Karpas-422 (cell line): ENCODE results near the gene CNIH3. TPM values are rescaled to one million over a fixed set of nuclear protein-coding genes. Genes with fewer than 3 reads are reported as not detected.
"Not testable (repeated sequence)": the region's sequence is repeated elsewhere in the genome, so short reads cannot be mapped to it uniquely, and the experiment has no call there.

Experiments
- DNase-seq: peaks from one replicate; pipeline ENCODE4 v3.0.0-alpha.2; 2015
- H2AFZ ChIP-seq: fragments of 200-600 bp; sonication (generic); 2 replicates; pipeline ENCODE4 v1.6.1; 2014; ENCODE audit warnings: antibody characterized with exemption, low read length, mixed read lengths
- H3K27ac ChIP-seq: fragments of 200-600 bp; sonication (generic); 2 replicates; pipeline ENCODE4 v1.5.1; 2014; ENCODE audit warnings: mild to moderate bottlenecking, low read length, moderate library complexity
- H3K27me3 ChIP-seq: fragments of 200-600 bp; sonication (generic); 2 replicates; pipeline ENCODE4 v1.6.1; 2014; ENCODE audit warnings: low read length, mixed read lengths
- H3K36me3 ChIP-seq: fragments of 200-600 bp; sonication (generic); 2 replicates; pipeline ENCODE4 v1.6.1; 2014; ENCODE audit warnings: low read length, mixed read lengths; ENCODE audit not compliant: insufficient read depth
- H3K4me1 ChIP-seq: fragments of 200-600 bp; sonication (generic); 2 replicates; pipeline ENCODE4 v1.6.1; 2014; ENCODE audit warnings: mild to moderate bottlenecking, low read length, mixed read lengths
- H3K4me2 ChIP-seq: fragments of 200-600 bp; sonication (generic); 2 replicates; pipeline ENCODE4 v1.6.1; 2014; ENCODE audit warnings: low read length, low read depth, mild to moderate bottlenecking; ENCODE audit not compliant: poor library complexity, severe bottlenecking
- H3K4me3 ChIP-seq: fragments of 200-600 bp; sonication (generic); 2 replicates; pipeline ENCODE4 v1.5.1; 2014; ENCODE audit warnings: mild to moderate bottlenecking, antibody characterized with exemption, low read length, mixed read lengths
- H3K79me2 ChIP-seq: fragments of 200-600 bp; sonication (generic); 2 replicates; pipeline ENCODE4 v1.6.1; 2014; ENCODE audit warnings: mild to moderate bottlenecking, low read length, mixed read lengths
- H3K9ac ChIP-seq: fragments of 200-600 bp; sonication (generic); 2 replicates; pipeline ENCODE4 v1.6.0; 2014; ENCODE audit warnings: low read length
- H3K9me2 ChIP-seq: fragments of 200-600 bp; sonication (generic), shearing (Covaris generic); replicated peaks from 2 replicates; pipeline ENCODE4 v1.6.0; 2014; ENCODE audit warnings: mild to moderate bottlenecking, low read length, moderate library complexity; ENCODE audit not compliant: insufficient read depth
- H3K9me3 ChIP-seq: fragments of 300-700, 200-600 bp; sonication (generic); 2 replicates; pipeline ENCODE4 v1.6.1; 2014; ENCODE audit warnings: low read length, mixed read lengths
- H4K20me1 ChIP-seq: fragments of 200-600 bp; sonication (generic); 2 replicates; pipeline ENCODE4 v1.6.1; 2014; ENCODE audit warnings: mild to moderate bottlenecking, antibody characterized with exemption, low read length, low read depth; ENCODE audit not compliant: insufficient read depth
- total RNA-seq: library from RNA; depleted of rRNA; stranded (reverse); fragments of >200 nt; shearing (Covaris generic); gene quantifications from 2 replicates; pipeline ENCODE4 v1.2.3, GENCODE V29; 2014; ENCODE audit warnings: low replicate concordance

CNIH3 gene
- total RNA-seq, 1 experiment from 2014 or later, result 4.7 TPM

DNA sequence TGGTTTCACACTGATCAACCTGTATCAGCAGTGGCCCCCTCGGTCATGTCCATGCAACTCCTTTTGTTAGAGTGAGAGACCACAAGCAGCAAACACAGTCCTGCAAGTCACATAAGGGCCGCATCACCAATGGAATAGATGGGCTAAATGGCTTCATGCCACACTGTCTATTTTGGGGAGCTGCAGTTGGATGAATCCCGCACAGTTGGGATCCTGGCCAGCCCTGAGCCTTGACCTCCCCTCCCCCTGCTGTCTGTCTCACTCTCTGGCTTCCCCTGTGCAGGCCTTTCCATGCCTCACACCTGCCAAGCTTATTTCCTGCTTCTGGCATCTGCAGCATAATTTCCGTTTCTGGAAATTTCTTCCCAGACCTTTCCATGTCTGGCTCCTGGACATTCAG lies 57.0 kb downstream of the CNIH3 start:
- Histone ChIP-seq H3K9ac (no peak overlapping the region), H3K4me1 (no peaks in the 10 kb centered on the region), H4K20me1 (no peaks in the 10 kb centered on the region), H3K9me3 (no peaks in the 10 kb centered on the region), H3K27me3 (no peaks in the 10 kb centered on the region), H3K4me3 (no peak overlapping the region), H2AFZ (no peak overlapping the region), H3K36me3 (no peaks in the 10 kb centered on the region), H3K9me2 (no peaks in the 10 kb centered on the region), H3K27ac (no peak overlapping the region), H3K79me2 (no peaks in the 10 kb centered on the region), H3K4me2 (no peak overlapping the region)
- no peak for DNase-seq

DNA sequence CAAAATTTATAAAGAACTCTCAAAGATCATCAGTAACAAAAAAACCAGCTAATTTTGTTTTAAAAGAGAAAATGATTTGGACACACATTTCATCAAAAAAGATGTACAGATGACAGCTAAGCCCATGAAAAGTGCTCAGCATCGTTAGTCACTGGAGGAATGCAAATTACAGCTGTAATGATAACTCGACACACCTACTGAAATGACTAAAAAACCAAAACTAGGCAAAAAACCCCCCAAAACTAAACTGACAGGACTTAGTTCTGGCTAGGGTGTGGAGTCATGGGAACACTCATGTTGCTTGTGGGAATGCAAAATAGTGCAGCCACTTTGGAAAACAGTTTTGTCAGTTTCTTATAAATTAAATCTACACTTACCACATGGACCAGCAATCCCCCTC lies 59.5 kb downstream of the CNIH3 start:
- H3K36me3 ChIP-seq, result no peaks in the 10 kb centered on the region
- no peak overlapping the region for H3K27ac ChIP-seq
- no peaks in the 10 kb centered on the region for H4K20me1 ChIP-seq
- H3K4me2 ChIP-seq, result no peak overlapping the region
- H2AFZ ChIP-seq, result no peak overlapping the region
- no peak overlapping the region for H3K4me3 ChIP-seq
- H3K79me2 ChIP-seq, result no peaks in the 10 kb centered on the region
- H3K9me3 ChIP-seq, result no peaks in the 10 kb centered on the region
- H3K27me3 ChIP-seq, result no peaks in the 10 kb centered on the region
- DNase-seq, result no peak
- no peaks in the 10 kb centered on the region for H3K9me2 ChIP-seq
- no peak overlapping the region for H3K9ac ChIP-seq
- H3K4me1 ChIP-seq, result no peaks in the 10 kb centered on the region

DNA sequence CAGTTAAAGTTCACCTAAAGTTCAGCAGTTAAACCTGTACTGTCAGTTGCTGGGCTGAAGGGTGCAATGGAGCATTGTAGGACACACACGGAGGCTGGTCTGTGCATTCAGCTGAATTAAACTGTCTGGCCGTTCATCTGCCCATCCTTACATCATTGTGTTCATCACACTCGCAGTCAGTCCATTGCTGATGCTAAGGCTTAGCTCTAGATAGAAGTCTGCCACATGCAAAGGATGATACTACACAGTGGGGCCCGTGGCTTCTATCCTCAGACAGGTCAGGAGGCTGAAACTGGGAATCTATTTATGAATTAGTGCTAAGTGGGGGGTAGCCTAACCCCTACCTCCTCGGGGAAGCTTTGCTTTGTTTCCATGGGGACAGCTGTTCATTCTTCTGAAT lies 60.4 kb downstream of the CNIH3 start:
- Histone ChIP-seq H3K4me2 (no peak overlapping the region), H3K4me1 (no peaks in the 10 kb centered on the region), H3K4me3 (no peak overlapping the region), H3K36me3 (no peaks in the 10 kb centered on the region), H3K27ac (no peak overlapping the region), H3K9me2 (no peaks in the 10 kb centered on the region), H3K79me2 (no peaks in the 10 kb centered on the region), H3K9me3 (no peaks in the 10 kb centered on the region), H2AFZ (no peak overlapping the region), H3K27me3 (no peaks in the 10 kb centered on the region), H3K9ac (no peak overlapping the region), H4K20me1 (no peaks in the 10 kb centered on the region)
- no peak for DNase-seq

DNA sequence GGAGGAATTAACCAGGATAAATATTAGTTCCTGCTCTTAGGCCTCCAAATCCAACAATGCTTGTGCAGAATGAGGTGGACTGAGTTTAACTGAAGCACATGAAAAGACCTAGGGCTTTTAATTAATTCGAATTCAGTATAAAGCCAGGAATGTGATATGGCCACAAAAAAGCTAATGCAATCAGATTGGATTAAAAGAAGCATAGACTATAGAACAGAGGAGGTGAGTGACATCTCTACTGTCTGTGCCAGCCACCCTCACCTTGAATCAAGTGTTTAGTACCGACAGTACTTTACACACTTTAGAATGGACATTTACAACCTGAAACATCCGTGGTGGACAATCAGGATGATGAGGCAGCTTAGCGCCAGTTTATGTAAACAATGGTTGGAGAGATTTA lies 62.1 kb downstream of the CNIH3 start:
- no peak for DNase-seq
- Histone ChIP-seq H3K79me2 (no peaks in the 10 kb centered on the region), H3K36me3 (no peaks in the 10 kb centered on the region), H4K20me1 (no peaks in the 10 kb centered on the region), H3K4me1 (no peaks in the 10 kb centered on the region), H3K9me2 (no peaks in the 10 kb centered on the region), H3K27ac (no peak overlapping the region), H3K9me3 (no peaks in the 10 kb centered on the region), H3K9ac (no peak overlapping the region), H3K4me3 (no peak overlapping the region), H3K4me2 (no peak overlapping the region), H2AFZ (no peak overlapping the region), H3K27me3 (no peaks in the 10 kb centered on the region)

DNA sequence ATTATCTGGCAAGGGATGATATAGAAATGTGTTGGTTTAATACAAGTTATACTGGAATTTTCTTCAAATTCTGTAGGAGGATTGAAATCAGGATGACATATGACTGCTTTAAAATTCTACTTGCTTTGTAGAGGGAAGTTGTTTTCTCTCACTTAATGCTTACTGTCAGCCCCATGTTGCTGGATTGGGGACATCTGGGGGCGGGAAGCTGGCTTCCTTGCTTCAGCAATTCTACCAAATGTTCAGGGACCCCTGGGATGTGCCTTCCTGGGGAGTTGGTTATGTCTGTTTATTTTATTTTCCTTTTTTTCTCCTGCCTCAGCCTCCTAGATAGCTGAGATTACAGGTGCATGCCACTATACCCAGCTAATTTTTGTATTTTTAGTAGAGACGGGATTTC lies 63.5 kb downstream of the CNIH3 start:
- no peak overlapping the region for H3K4me2 ChIP-seq
- no peaks in the 10 kb centered on the region for H3K79me2 ChIP-seq
- H3K27ac ChIP-seq, result no peak overlapping the region
- no peak overlapping the region for H3K9ac ChIP-seq
- H3K9me2 ChIP-seq, result no peaks in the 10 kb centered on the region
- no peak overlapping the region for H3K4me3 ChIP-seq
- DNase-seq, result no peak
- no peaks in the 10 kb centered on the region for H3K9me3 ChIP-seq
- H3K27me3 ChIP-seq, result no peaks in the 10 kb centered on the region
- no peak overlapping the region for H2AFZ ChIP-seq
- no peaks in the 10 kb centered on the region for H3K36me3 ChIP-seq
- H3K4me1 ChIP-seq, result no peaks in the 10 kb centered on the region
- H4K20me1 ChIP-seq, result no peaks in the 10 kb centered on the region

DNA sequence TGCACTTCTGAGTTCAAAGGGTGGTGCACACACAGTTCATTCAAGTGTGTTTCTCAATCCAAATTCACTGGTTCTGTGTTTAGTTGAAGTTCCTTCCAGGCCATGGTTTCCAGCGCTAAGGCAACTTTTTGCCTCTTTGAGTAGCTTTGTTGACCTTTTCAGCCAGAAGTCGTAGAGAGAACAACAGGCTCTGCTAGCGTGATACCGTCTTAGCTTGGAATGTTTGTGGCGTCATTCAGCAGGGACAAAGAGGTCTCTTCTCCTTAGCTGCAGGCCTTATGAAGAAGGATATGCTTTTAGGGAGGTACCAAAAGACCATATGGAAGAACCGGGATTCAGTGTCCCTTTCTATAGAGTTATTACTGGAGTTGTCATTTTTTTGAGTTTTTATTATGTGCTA lies 65.7 kb downstream of the CNIH3 start:
- Histone ChIP-seq H3K4me3 (no peak overlapping the region), H3K27ac (no peak overlapping the region), H3K9me2 (no peaks in the 10 kb centered on the region), H3K36me3 (no peaks in the 10 kb centered on the region), H3K9me3 (no peaks in the 10 kb centered on the region), H2AFZ (no peak overlapping the region), H3K4me1 (no peaks in the 10 kb centered on the region), H4K20me1 (no peaks in the 10 kb centered on the region), H3K9ac (no peak overlapping the region), H3K27me3 (no peaks in the 10 kb centered on the region), H3K79me2 (no peaks in the 10 kb centered on the region), H3K4me2 (no peak overlapping the region)
- no peak for DNase-seq

DNA sequence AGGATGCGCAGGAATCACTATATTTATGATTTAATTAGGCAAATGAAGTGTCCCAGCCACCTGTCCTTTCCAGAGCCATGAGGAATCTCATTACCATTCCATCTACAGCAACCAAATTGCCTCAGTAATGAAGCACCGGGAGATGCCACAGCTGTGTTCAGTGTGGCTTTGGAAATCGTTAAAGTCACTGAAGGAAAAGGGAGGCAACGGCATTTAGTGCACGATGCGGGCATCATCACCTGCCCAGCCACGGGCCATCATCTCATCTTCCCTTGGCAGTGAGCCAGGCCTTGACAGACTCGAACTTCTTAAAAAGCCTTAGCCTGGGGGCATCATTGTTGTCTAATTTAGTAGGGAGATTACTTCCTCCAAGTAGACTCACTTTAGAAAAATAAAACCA lies 67.8 kb downstream of the CNIH3 start:
- Histone ChIP-seq H3K4me1 (no peaks in the 10 kb centered on the region), H3K36me3 (no peaks in the 10 kb centered on the region), H3K9ac (no peak overlapping the region), H3K27ac (no peak overlapping the region), H3K9me3 (no peaks in the 10 kb centered on the region), H3K4me3 (no peak overlapping the region), H2AFZ (no peak overlapping the region), H4K20me1 (no peaks in the 10 kb centered on the region), H3K9me2 (no peaks in the 10 kb centered on the region), H3K27me3 (no peaks in the 10 kb centered on the region), H3K4me2 (no peak overlapping the region), H3K79me2 (no peaks in the 10 kb centered on the region)
- no peak for DNase-seq

DNA sequence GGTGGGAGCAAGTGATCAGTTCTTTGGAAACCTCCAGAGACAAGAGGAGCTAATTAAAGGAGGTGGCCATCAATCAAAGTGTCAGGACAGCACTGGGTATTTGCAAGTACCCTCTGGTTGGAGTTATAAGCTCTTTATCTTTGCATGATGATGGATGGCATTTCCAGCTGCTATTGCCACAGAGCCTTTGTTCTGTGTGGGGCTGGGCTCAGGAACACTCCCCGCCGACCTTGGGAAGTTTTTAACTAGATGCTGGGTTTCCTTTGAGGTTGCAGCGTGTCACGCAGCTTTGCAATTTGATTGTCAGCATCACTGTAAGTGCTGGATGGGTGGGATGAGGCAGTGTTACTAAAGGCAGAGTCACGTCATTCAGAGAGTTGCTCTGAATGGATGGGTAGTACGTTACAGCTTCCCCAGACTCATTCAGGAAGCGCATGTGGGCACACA lies 68.9 kb downstream of the CNIH3 start:
- Histone ChIP-seq H3K36me3 (no peaks in the 10 kb centered on the region), H3K9ac (no peak overlapping the region), H3K4me1 (no peaks in the 10 kb centered on the region), H3K27ac (no peak overlapping the region), H4K20me1 (no peaks in the 10 kb centered on the region), H3K9me3 (no peaks in the 10 kb centered on the region), H3K4me3 (no peak overlapping the region), H2AFZ (no peak overlapping the region), H3K27me3 (no peaks in the 10 kb centered on the region), H3K9me2 (no peaks in the 10 kb centered on the region), H3K79me2 (no peaks in the 10 kb centered on the region), H3K4me2 (no peak overlapping the region)
- DNase-seq, result no peak

DNA sequence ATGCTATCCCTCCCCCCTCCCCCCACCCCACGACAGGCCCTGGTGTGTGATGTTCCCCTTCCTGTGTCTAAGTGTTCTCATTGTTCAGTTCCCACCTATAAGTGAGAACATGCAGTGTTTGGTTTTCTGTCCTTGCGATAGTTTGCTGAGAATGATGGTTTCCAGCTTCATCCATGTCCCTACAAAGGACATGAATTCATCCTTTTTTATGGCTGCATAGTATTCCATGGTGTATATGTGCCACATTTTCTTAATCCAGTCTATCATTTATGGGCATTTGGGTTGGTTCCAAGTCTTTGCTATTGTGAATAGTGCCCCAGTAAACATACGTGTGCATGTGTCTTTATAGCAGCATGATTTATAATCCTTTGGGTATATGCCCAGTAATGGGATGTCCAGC lies 70.0 kb downstream of the CNIH3 start:
- H3K27me3 ChIP-seq, result not testable (repeated sequence)

More for the DNA sequence above, 70.0 kb downstream of the CNIH3 start:
- not testable (repeated sequence) for H3K79me2 ChIP-seq, H3K9ac ChIP-seq, H4K20me1 ChIP-seq, H3K4me1 ChIP-seq, H3K4me2 ChIP-seq, H3K27ac ChIP-seq, H3K9me3 ChIP-seq, H3K36me3 ChIP-seq, H3K4me3 ChIP-seq, DNase-seq, H3K9me2 ChIP-seq, H2AFZ ChIP-seq
